KOPT-K1 (cell line): ENCODE results near the gene PARM1.

Experiments used
- H3K27ac ChIP-seq: fragments of 200-600 bp; sonication (generic); 2 replicates; pipeline ENCODE4 v1.5.1; 2016; ENCODE audit warnings: antibody characterized with exemption, mild to moderate bottlenecking, low read depth, low read length; ENCODE audit not compliant: poor library complexity, severe bottlenecking
- H3K36me3 ChIP-seq: fragments of 200-600 bp; sonication (generic); 2 replicates; pipeline ENCODE4 v1.5.1; 2017; ENCODE audit warnings: antibody characterized with exemption, mild to moderate bottlenecking, low read length, moderate library complexity; ENCODE audit not compliant: insufficient read depth
- H3K9me3 ChIP-seq: fragments of 200-600 bp; sonication (generic); 2 replicates; pipeline ENCODE4 v1.5.1; 2017; ENCODE audit warnings: antibody characterized with exemption, low read length, mild to moderate bottlenecking; ENCODE audit not compliant: insufficient read depth, poor library complexity, severe bottlenecking

The PARM1 gene, protein sequence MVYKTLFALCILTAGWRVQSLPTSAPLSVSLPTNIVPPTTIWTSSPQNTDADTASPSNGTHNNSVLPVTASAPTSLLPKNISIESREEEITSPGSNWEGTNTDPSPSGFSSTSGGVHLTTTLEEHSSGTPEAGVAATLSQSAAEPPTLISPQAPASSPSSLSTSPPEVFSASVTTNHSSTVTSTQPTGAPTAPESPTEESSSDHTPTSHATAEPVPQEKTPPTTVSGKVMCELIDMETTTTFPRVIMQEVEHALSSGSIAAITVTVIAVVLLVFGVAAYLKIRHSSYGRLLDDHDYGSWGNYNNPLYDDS

DNA sequence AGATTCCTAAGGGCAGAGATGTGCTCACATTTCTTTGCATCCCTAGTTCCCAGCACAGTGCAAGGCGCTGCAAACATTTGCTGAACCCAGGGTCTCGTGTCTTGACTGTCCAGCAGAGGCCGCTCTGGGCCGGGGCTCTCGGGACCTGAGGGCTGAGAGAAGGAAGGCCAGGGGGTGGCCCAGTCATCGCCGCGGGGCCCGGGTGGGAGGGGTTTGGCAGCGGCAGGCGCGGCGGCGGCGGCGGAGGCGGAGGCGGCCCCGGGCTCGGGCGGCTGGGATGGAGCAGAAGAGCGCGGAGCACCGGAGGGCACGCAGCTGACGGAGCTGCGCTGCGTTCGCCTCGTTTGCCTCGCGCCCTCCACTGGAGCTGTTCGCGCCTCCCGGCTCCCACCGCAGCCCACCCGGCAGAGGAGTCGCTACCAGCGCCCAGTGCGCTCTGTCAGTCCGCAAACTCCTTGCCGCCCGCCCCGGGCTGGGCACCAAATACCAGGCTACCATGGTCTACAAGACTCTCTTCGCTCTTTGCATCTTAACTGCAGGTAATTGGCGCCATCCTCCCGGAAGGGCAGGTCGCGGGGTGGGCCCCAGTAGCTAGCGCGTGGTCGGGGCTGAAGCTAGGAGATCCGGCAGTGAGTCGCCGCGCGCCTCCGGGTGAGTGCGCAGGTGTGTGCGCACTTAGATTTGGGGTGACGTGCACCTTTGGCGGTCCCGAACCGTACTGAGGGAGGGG is at the start of gene PARM1:
TSS of gene PARM1 (plus strand) at position 285 of the 730 bp plus-strand sequence. CDS start at position 497, 212 bp downstream.
- no peaks in the 10 kb centered on the region for H3K9me3 ChIP-seq
- H3K36me3 ChIP-seq, result no peaks in the 10 kb centered on the region
- H3K27ac ChIP-seq, result no peak within 1 kb of the TSS

DNA sequence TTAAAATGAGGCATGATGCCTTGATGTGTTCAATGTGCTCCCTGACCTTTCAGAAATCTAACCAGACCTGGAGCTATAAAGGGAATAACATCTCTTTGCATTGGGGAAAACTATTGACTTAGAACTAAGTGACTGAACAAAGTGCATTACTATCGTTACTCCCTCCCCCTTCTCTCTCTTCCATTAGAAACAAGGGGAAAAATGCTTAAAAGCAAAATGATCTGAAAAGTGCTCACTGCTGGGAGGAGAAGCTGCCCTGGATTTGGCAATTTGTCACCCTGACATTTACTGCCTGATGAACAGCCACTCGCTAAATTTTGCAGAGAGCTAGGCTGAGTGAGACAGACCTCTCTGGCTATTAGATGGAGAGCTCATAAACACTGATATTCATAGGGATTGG is 48.6 kb upstream of the PARM1 start:
- Histone ChIP-seq H3K27ac (no peak overlapping the region), H3K36me3 (no peaks in the 10 kb centered on the region), H3K9me3 (no peaks in the 10 kb centered on the region)

- Histone ChIP-seq H3K36me3 (no peaks in the 10 kb centered on the region), H3K27ac (no peak overlapping the region), H3K9me3 (no peaks in the 10 kb centered on the region)
Measured at GRCh38 chr4:74886484-74886883, 46.4 kb upstream of the PARM1 start.

DNA sequence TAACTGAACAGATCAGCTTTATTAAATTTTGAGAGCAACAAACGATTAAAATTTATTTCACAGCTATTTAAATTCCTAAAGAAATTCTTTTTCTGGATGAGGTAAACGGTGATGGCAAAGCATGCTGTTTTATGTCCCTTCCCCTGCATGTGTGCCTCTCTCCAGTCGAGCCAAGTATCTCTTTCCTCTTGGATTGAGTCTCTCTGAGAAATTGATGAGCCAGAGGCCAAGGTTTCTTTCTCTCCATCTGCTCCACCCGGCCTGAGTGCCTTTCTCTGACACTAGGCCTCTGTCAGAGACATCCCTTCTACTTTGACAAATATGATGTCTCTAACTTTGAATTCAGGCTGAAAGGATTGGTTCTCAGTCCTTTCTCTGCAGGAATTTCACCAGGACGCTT is 42.6 kb upstream of the PARM1 start:
- Histone ChIP-seq H3K36me3 (no peaks in the 10 kb centered on the region), H3K27ac (no peak overlapping the region), H3K9me3 (no peaks in the 10 kb centered on the region)

DNA sequence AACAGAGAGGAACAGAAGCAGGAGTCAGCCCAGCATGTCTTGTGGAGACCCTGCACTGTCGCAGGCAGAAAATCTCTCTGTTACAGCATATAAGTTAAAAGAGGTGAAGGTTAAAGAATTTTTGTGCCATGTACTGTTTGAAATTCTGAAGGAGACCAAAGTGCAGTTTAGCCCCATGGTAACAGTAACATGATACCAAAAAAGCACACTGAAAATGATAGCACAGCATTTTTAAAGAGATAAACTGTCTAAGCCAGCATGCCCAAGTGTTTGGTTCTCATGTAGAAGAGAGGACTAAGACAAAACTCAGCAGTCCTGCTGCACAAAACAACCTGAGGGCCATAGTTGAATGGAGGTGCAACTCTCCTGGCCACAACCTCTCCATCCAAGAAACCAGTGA is 41.9 kb upstream of the PARM1 start:
- Histone ChIP-seq H3K27ac (no peak overlapping the region), H3K36me3 (no peaks in the 10 kb centered on the region), H3K9me3 (no peaks in the 10 kb centered on the region)

DNA sequence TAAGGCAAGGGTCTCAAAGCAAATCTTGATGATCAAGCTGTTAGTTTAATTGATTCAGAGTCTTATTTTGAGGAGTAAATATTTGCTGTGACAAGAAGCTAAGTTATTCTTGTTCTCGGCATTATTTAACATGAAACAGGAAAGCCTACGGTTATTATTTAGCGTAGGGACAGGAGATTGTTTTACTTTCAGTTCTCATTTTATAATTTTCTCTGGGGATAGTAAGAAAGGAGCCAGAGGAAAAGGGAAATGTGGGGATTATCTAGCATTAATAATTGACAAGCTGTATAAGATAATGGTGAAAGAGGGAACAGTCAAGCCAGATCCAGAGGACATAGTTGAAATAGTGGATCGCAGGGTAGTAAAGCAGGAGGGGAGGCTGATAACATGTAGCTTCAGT is 39.7 kb upstream of the PARM1 start:
- Histone ChIP-seq H3K27ac (no peak overlapping the region), H3K9me3 (no peaks in the 10 kb centered on the region), H3K36me3 (no peaks in the 10 kb centered on the region)

GRCh38 chr4:74896595-74896994 is 36.3 kb upstream of the PARM1 start:
- H3K27ac ChIP-seq, result no peak overlapping the region

DNA sequence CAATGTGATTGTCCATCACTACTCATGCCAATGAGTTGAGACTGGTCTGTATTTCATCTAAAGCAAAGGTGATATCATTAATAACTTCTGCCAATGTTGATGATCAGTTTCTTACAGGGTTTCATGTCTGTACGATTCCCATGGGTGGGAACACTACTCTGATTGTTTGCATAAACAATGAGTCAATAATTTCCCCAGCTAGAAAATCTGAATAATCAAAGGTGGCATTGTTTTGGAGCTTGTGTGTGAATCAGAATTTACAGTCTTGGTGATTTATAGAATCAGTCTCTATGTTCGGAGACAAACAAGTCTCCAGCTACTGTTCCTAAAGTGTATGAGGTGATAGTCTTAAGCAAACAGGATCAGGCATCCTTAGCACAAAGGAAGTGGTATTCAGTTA is 35.5 kb upstream of the PARM1 start:
- H3K9me3 ChIP-seq, result no peaks in the 10 kb centered on the region
- H3K27ac ChIP-seq, result no peak overlapping the region
- no peaks in the 10 kb centered on the region for H3K36me3 ChIP-seq

More at GRCh38 chr4:74896595-74896994, 36.3 kb upstream of the PARM1 start:
- no peaks in the 10 kb centered on the region for H3K9me3 ChIP-seq
- no peaks in the 10 kb centered on the region for H3K36me3 ChIP-seq

DNA sequence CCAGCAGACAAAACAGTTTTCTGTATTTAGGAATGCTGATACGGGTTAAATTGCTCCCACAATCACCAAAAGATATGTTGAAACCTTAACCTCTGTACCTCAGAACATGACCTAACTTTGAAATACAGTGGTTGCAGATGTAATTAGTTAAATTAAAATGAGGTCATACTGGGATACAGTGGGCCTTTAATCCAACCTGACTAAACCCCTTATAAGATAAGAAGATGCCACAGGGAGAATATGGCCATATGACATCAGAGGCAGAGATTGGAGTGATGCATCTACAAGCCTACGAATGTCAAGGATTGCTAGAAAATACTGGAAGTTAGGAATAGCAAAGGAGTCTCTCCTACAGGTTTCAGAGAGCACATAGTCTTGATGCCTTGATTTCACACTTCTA is 32.1 kb upstream of the PARM1 start:
- Histone ChIP-seq H3K27ac (no peak overlapping the region), H3K36me3 (no peaks in the 10 kb centered on the region), H3K9me3 (no peaks in the 10 kb centered on the region)

DNA sequence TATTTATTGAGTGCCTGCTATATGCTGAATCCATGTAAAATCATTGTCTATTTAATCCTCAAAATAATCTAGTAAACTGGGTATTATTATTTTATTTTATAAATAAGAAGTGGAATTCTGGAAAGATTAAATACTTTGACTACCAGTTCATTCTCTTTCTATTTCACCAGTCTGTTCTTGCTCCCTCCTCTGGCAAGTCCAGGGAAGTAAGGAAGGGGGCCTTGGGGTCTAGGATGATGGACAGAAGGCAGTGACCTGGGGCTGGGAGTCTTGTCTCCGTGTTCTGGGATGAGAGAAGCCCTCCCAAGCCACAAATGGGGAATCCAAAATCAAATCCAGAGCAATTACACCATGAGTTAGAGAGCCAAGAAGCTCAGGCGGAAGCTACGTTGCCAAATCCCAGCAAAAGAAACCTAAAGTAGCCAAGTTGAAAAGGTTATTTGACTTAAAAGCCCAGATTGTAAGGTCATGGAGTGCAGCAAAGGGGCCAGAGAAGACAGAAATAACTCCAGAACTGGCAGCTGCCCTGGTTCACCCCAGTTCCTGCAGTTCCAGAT is 28.3 kb upstream of the PARM1 start:
- Histone ChIP-seq H3K27ac (no peak overlapping the region), H3K9me3 (no peaks in the 10 kb centered on the region), H3K36me3 (no peaks in the 10 kb centered on the region)

DNA sequence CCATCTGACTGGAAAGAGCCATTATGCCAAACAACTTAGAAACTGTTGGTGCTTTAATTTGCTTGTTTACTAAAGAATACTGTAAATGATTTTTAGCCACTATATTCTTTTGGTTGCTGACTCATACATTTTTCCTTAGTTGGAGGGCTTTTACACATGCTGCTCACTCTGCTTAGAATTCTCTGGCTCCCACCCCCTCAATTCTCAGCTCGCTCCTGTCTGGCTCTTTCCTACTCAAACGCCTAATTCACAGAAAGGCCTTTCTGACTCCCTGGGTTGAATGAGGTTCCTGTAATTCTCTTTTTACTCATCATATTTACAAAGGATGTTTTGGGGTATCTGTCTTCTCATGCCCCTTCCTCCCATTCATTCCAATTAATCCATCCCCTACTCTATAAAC is 26.1 kb upstream of the PARM1 start:
- Histone ChIP-seq H3K9me3 (no peaks in the 10 kb centered on the region), H3K27ac (no peak overlapping the region), H3K36me3 (no peaks in the 10 kb centered on the region)

GRCh38 chr4:74919783-74920182 is 13.1 kb upstream of the PARM1 start:
- H3K36me3 ChIP-seq, result no peaks in the 10 kb centered on the region
- no peak overlapping the region for H3K27ac ChIP-seq
- no peaks in the 10 kb centered on the region for H3K9me3 ChIP-seq

GRCh38 chr4:74920704-74921103 is 12.2 kb upstream of the PARM1 start:
- Histone ChIP-seq H3K36me3 (no peaks in the 10 kb centered on the region), H3K27ac (no peak overlapping the region), H3K9me3 (no peaks in the 10 kb centered on the region)

DNA sequence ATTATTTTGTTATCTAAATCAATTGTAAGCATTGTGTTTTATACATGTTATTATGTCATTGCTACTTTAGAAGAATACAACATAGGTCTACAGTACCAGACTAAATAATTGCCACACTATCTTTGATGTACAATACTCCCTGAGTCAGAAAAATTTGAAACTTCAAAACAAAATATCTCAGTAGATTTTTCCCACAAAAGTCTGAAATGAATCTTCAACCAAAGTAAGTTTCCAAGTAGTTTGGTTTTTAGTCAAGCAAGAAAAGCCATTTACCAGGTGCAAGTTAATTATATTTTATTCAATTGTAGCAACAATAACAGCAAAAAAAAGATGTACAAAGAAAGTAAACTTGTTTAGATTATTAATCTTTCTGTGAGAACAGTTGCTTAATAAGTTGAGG is 11.4 kb upstream of the PARM1 start:
- H3K9me3 ChIP-seq, result no peaks in the 10 kb centered on the region
- H3K36me3 ChIP-seq, result no peaks in the 10 kb centered on the region
- H3K27ac ChIP-seq, result no peak overlapping the region

GRCh38 chr4:74926007-74926406 is 6.9 kb upstream of the PARM1 start:
- no peak overlapping the region for H3K27ac ChIP-seq
- no peaks in the 10 kb centered on the region for H3K9me3 ChIP-seq
- no peaks in the 10 kb centered on the region for H3K36me3 ChIP-seq

DNA sequence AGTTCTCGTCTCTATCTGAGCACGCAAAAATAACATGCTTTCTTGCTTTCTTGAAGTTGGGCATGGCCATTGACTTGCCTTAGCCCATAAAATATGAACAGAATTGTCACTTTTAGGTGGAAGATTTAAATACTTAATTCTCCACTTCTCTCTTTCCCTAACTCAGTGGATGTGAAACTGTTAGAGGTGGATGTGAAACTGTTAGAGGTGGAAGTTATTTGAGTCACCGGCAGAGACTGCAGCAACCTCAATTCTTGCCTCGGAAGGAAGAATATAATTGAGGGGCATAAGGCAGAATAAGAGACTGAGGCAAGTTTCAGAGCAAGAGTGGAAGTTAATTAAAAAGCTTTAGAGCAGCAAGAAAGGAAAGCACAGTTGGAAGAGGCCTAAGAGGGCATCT is 2.8 kb upstream of the PARM1 start:
- no peaks in the 10 kb centered on the region for H3K9me3 ChIP-seq
- no peaks in the 10 kb centered on the region for H3K36me3 ChIP-seq
- no peak overlapping the region for H3K27ac ChIP-seq
